GM23338 (cell line): ENCODE measurements around the gene CNNM2.

Source experiments
- CREB1 ChIP-seq: fragments of 250-450 bp; sonication (Bioruptor Pico); IDR thresholded peaks from 2 replicates; pipeline ENCODE4 v1.5.0; 2020; ENCODE audit warnings: low read depth, mild to moderate bottlenecking, moderate library complexity
- CTCF ChIP-seq, 2 experiments: fragments of 200-600 bp in 1 of 2; sonication (generic) in 1 of 2; conservative IDR thresholded peaks; 2 replicates each; pipeline versions ENCODE4 v1.5.1 to v1.6.1; 2016 to 2017; ENCODE audit warnings: antibody characterized with exemption in 2 of 2, low read depth in 2 of 2, mild to moderate bottlenecking in 2 of 2, moderate library complexity in 1 of 2
- EZH2 ChIP-seq: fragments of 200-600 bp; sonication (generic); IDR thresholded peaks from one replicate; pipeline ENCODE4 v1.8.0; 2017; ENCODE audit warnings: antibody characterized with exemption, mild to moderate bottlenecking, low read depth; ENCODE audit not compliant: unreplicated experiment
- EZH2phosphoT487 ChIP-seq: fragments of 200-600 bp; sonication (generic); IDR thresholded peaks from one replicate; pipeline ENCODE4 v1.8.1; 2018; ENCODE audit warnings: antibody characterized with exemption; ENCODE audit not compliant: unreplicated experiment
- JUNB ChIP-seq: IDR thresholded peaks from one replicate; pipeline ENCODE4 v1.6.1; 2016; ENCODE audit warnings: antibody characterized with exemption; ENCODE audit not compliant: unreplicated experiment
- REST ChIP-seq: IDR thresholded peaks from one replicate; pipeline ENCODE4 v1.6.1; 2018; ENCODE audit warnings: antibody characterized with exemption; ENCODE audit not compliant: unreplicated experiment
- STAT1 ChIP-seq: IDR thresholded peaks from one replicate; pipeline ENCODE4 v1.6.1; 2016; ENCODE audit warnings: antibody characterized with exemption; ENCODE audit not compliant: unreplicated experiment

GRCh38 chr10:103078309-103078615, 160.2 kb downstream of the CNNM2 start:
- TF ChIP-seq CTCF (conservative IDR thresholded peaks at IDR 0.05; ENCODE audit: low read depth in 2 of 2) (no peak), REST (no peak), EZH2phosphoT487 (no peak), EZH2 (no peak), STAT1 (no peak), CREB1 (CRISPR knock-in tag) (no peak), JUNB (no peak)
